GM12878 (cell line): ENCODE data around the gene ABCG1. TPM values are rescaled to one million over a fixed set of nuclear protein-coding genes. Genes with fewer than 3 reads are reported as not detected.

Experiments
- ATAC-seq: fragments of 200-7000 bp; cut with Tn5 transposase; 3 replicates; pipeline ENCODE4 v1.9.1; 2020; ENCODE audit warnings: mild to moderate bottlenecking, moderate library complexity
- BruUV-seq: library from RNA; stranded (reverse); fragments of 400-500 nt; replicated peaks from 2 replicates; lab custom pipeline; 2021; lab: Mats Ljungman, UMichigan
- CTCF ChIA-PET: fragments of 300-600 bp; sonication (Branson Sonifier 250); formaldehyde crosslinking; extraction: SDS; loops from one replicate; lab custom pipeline; 2021; ENCODE audit warnings: inconsistent platforms; lab: Yijun Ruan, JAX
- POLR2A ChIA-PET: fragments of 350-600 bp; formaldehyde crosslinking; extraction: SDS; loops from one replicate; lab custom pipeline; 2021; ENCODE audit warnings: inconsistent platforms; lab: Charles Lee
- RAD21 ChIA-PET: fragments of 300-600 bp; sonication (Branson Sonifier 250); formaldehyde crosslinking; loops from one replicate; lab custom pipeline; 2023; ENCODE audit warnings: antibody characterized with exemption; ENCODE audit not compliant: unreplicated experiment; lab: Charles Lee
- SMC1A ChIA-PET: fragments of 300-600 bp; sonication (Branson Sonifier 250); formaldehyde crosslinking; loops from one replicate; lab custom pipeline; 2023; ENCODE audit not compliant: unreplicated experiment, uncharacterized antibody; lab: Charles Lee
- DNase-seq: peaks from one replicate; pipeline ENCODE4 v3.0.0-alpha.2; 2011; ENCODE audit warnings: low read depth, low spot score
- FAIRE-seq: peaks from 3 replicates; lab custom pipeline; 2011; peaks lifted over from hg19 to GRCh38; lab: Jason Lieb, UNC
- H2AFZ ChIP-seq: 2 replicates; pipeline ENCODE4 v1.6.0; 2011; ENCODE audit warnings: low read depth, low read length, control low read depth; ENCODE audit not compliant: control insufficient read depth
- H3K27ac ChIP-seq: 2 replicates; pipeline ENCODE4 v1.5.1; 2011; ENCODE audit warnings: control low read depth; ENCODE audit not compliant: control insufficient read depth, insufficient read depth
- H3K27me3 ChIP-seq, 2 experiments: replicated peaks in 1 of 2; 2 replicates each; pipeline versions ENCODE4 v1.6.0 to v1.6.1; 2011; ENCODE audit warnings: low read length in 1 of 2; ENCODE audit not compliant: control insufficient read depth in 2 of 2, insufficient read depth in 2 of 2
- H3K36me3 ChIP-seq, 2 experiments: 2 replicates each; pipeline ENCODE4 v1.5.1; 2011; ENCODE audit warnings: low read length in 1 of 2; ENCODE audit not compliant: control insufficient read depth in 2 of 2, insufficient read depth in 2 of 2
- H3K4me1 ChIP-seq: 2 replicates; pipeline ENCODE4 v1.6.1; 2011; ENCODE audit warnings: mild to moderate bottlenecking, low read length, moderate library complexity, mixed read lengths; ENCODE audit not compliant: control insufficient read depth, insufficient read depth
- H3K4me2 ChIP-seq: 2 replicates; pipeline ENCODE4 v1.6.0; 2011; ENCODE audit warnings: control low read depth; ENCODE audit not compliant: control insufficient read depth, insufficient read depth
- H3K4me3 ChIP-seq: fragments of 200-600 bp; sonication (generic); 2 replicates; pipeline ENCODE4 v1.5.1; 2016
- H3K79me2 ChIP-seq: 2 replicates; pipeline ENCODE4 v1.6.0; 2011; ENCODE audit warnings: low read length; ENCODE audit not compliant: control insufficient read depth, insufficient read depth
- H3K9ac ChIP-seq: 2 replicates; pipeline ENCODE4 v1.8.0; 2011; ENCODE audit warnings: low read length, control low read depth, mixed read lengths; ENCODE audit not compliant: control insufficient read depth, insufficient read depth
- H3K9me3 ChIP-seq: replicated peaks from 3 replicates; pipeline ENCODE4 v1.5.1; 2011; ENCODE audit warnings: mild to moderate bottlenecking, low read length; ENCODE audit not compliant: control insufficient read depth, insufficient read depth
- H4K20me1 ChIP-seq: 2 replicates; pipeline ENCODE4 v1.6.0; 2011; ENCODE audit not compliant: control insufficient read depth, insufficient read depth
- CBX5 ChIP-seq: sonication (generic); IDR thresholded peaks from 2 replicates; pipeline ENCODE4 v1.6.1; 2016; ENCODE audit warnings: low read depth, moderate library complexity, mild to moderate bottlenecking, inconsistent platforms
- DPF2 ChIP-seq: fragments of 450-650 bp; IDR thresholded peaks from 2 replicates; pipeline ENCODE4 v1.6.1; 2017; ENCODE audit warnings: mild to moderate bottlenecking
- EZH2 ChIP-seq: IDR thresholded peaks from 2 replicates; pipeline ENCODE4 v1.6.1; 2012; ENCODE audit warnings: low read depth, mild to moderate bottlenecking, control low read depth, inconsistent platforms, low read length, borderline replicate concordance; ENCODE audit not compliant: control insufficient read depth
- FOS ChIP-seq: IDR thresholded peaks from 3 replicates; pipeline ENCODE4 v1.6.1; 2011; ENCODE audit warnings: borderline replicate concordance; ENCODE audit not compliant: insufficient read length; ENCODE audit errors: extremely low read depth
- KDM1A ChIP-seq: fragments of 200-600 bp; sonication (generic); IDR thresholded peaks from 2 replicates; pipeline ENCODE4 v1.6.1; 2016; ENCODE audit warnings: borderline replicate concordance
- RCOR1 ChIP-seq: conservative IDR thresholded peaks from 2 replicates; pipeline ENCODE4 v1.6.1; 2012; ENCODE audit warnings: low read depth, low read length, improper control_type of control experiment
- RELA ChIP-seq: fragments of 450-650 bp; IDR thresholded peaks from 2 replicates; pipeline ENCODE4 v1.8.0; 2014; ENCODE audit warnings: borderline replicate concordance; ENCODE audit not compliant: partially characterized antibody
- SIN3A ChIP-seq: IDR thresholded peaks from 2 replicates; pipeline ENCODE4 v1.6.1; 2012; ENCODE audit warnings: low read depth, low read length, improper control_type of control experiment
- WGBS: methylation state at CpG from one replicate; pipeline ENCODE4 v1.1.6; 2016; ENCODE audit warnings: low lambda C conversion rate; ENCODE audit not compliant: insufficient replicate concordance, insufficient coverage; ENCODE audit errors: missing lambda C conversion rate; 5-methylcytosine and 5-hydroxymethylcytosine counted together
- in situ Hi-C: fragments of 300-500 bp; cut with MboI; formaldehyde crosslinking; loops from 9 replicates; pipeline ENCODE4 v1.14.3; 2018; ENCODE audit warnings: mixed read lengths
- intact Hi-C: fragments of 100-400 bp; cut with micrococcal nuclease; formaldehyde crosslinking; loops from one replicate; pipeline ENCODE4 v1.14.2; 2022; ENCODE audit not compliant: unreplicated experiment
- polyA plus RNA-seq, 11 experiments: library from polyadenylated mRNA; depleted of rRNA in 4 of 11; unstranded in 6 of 11; stranded (reverse) in 5 of 11; fragments of >200 nt; fragmentation: Nextera tagmentation in 4 of 11; fragmentation: Illumina TruSeq in 1 of 11; extraction: Ambion mirVana in 4 of 11; extraction: Trizol in 1 of 11; gene quantifications; 1 replicate in 1 of 11; 2 replicates in 10 of 11; pipeline versions ENCODE4 v1.2.1 to v1.2.3, GENCODE V29; 2011 to 2016; ENCODE audit warnings: inconsistent platforms in 2 of 11, missing spikeins in 2 of 11, low read depth in 1 of 11
- total RNA-seq, 4 experiments: library from RNA; depleted of rRNA in 3 of 4; stranded (reverse); fragments of >200 nt in 3 of 4; fragmentation: Illumina TruSeq in 1 of 4; extraction: Trizol in 1 of 4; gene quantifications; 2 replicates each; pipeline versions ENCODE4 v1.2.1 to v1.2.3, GENCODE V29; 2013 to 2021

Gene ABCG1
- total and polyA plus RNA-seq, 10 of the 15 experiments (the other 5 are each of a cell fraction or from before 2014, with no cell fraction given) = 0.59 to 19.3 (median 5.7) TPM

GRCh38 chr21:42225571-42226155 lies 6.7 kb downstream of the ABCG1 start:
- in situ Hi-C loops = no loop called here
- no peaks in the 10 kb centered on the region for H3K36me3 ChIP-seq
- no peak overlapping the region for H3K9ac ChIP-seq
- 73% methylated on average over 13 of the region's 13 CpGs for WGBS
- no peak overlapping the region for H2AFZ ChIP-seq
- peaks cover 17% of the 10 kb centered on the region for H3K4me1 ChIP-seq
- intact Hi-C loops = loop anchor here (10.0 kb wide), 1 partner anchor 861 kb away; the partner anchor contains the start of gene MX2
- no peak overlapping the region for H3K4me2 ChIP-seq
- FAIRE-seq = no peak
- ChIA-PET CTCF (interaction anchor here (0.6 to 4.7 kb wide), 4 partner anchors 13 to 80 kb away, joined by 3 to 24 read pairs (median 14); no protein-coding TSS in a partner anchor), SMC1A (interaction anchor here (1.0 to 7.5 kb wide), 8 partner anchors 12 to 96 kb away, joined by 3 to 43 read pairs (median 5); no protein-coding TSS in a partner anchor), RAD21 (interaction anchor here (1.2 to 6.6 kb wide), 5 partner anchors 8 to 77 kb away, joined by 3 to 48 read pairs (median 4); no protein-coding TSS in a partner anchor), POLR2A (interaction anchor here (0.6 to 1.1 kb wide), 3 partner anchors 16 to 201 kb away, joined by 3 to 4 read pairs (median 4); no protein-coding TSS in a partner anchor)
- no peaks in the 10 kb centered on the region for H3K27me3 ChIP-seq
- no peak for DNase-seq
- no peaks in the 10 kb centered on the region for H3K79me2 ChIP-seq
- no peaks in the 10 kb centered on the region for H4K20me1 ChIP-seq
- H3K27ac ChIP-seq = no peak overlapping the region
- no peak overlapping the region for H3K4me3 ChIP-seq
- ATAC-seq = no peak
- no TSS peak for BruUV-seq
- H3K9me3 ChIP-seq = no peaks in the 10 kb centered on the region
- no peak for TF ChIP-seq KDM1A
- TF ChIP-seq RELA = no peak
- TF ChIP-seq FOS = no peak
- no peak for TF ChIP-seq RCOR1
- TF ChIP-seq SIN3A = no peak
- TF ChIP-seq EZH2 = no peak
- TF ChIP-seq DPF2 = no peak
- no peak for TF ChIP-seq CBX5
